Skeletal muscle tissue (tissue), 4 donors: Measurements from ENCODE around the gene C1QTNF5. TPM values are rescaled to one million over a fixed set of nuclear protein-coding genes. Genes with fewer than 3 reads are reported as not detected.

Experiments
- H3K27ac ChIP-seq: one replicate; pipeline ENCODE4 v1.7.0; 2013; ENCODE audit warnings: mild to moderate bottlenecking, low read depth, low read length, inconsistent platforms
- H3K27me3 ChIP-seq, 3 donors: one replicate each; pipeline ENCODE4 v1.7.0; 2013; ENCODE audit warnings: low read length in 3 of 3; ENCODE audit not compliant: control insufficient read depth in 3 of 3, insufficient read depth in 3 of 3
- H3K36me3 ChIP-seq, 3 donors: one replicate each; pipeline ENCODE4 v1.7.0; 2013; ENCODE audit warnings: low read length in 3 of 3; ENCODE audit not compliant: control insufficient read depth in 3 of 3, insufficient read depth in 3 of 3
- H3K4me1 ChIP-seq, 3 donors: one replicate each; pipeline ENCODE4 v1.7.0; 2013; ENCODE audit warnings: low read length in 3 of 3, mild to moderate bottlenecking in 3 of 3; ENCODE audit not compliant: control insufficient read depth in 3 of 3, insufficient read depth in 3 of 3
- H3K4me3 ChIP-seq, 3 donors: one replicate each; pipeline ENCODE4 v1.7.0; 2013; ENCODE audit warnings: low read length in 3 of 3
- H3K9ac ChIP-seq, 3 donors: one replicate each; pipeline ENCODE4 v1.7.0; 2013; ENCODE audit warnings: low read length in 3 of 3, mild to moderate bottlenecking in 3 of 3, moderate library complexity in 2 of 3, low read depth in 1 of 3
- H3K9me3 ChIP-seq, 3 donors: one replicate each; pipeline ENCODE4 v1.7.0; 2013; ENCODE audit warnings: low read length in 3 of 3; ENCODE audit not compliant: control insufficient read depth in 3 of 3
- total RNA-seq: library from RNA; depleted of rRNA; stranded (reverse); fragments of >200 nt; gene quantifications from one replicate; pipeline ENCODE4 v1.2.3, GENCODE V29; 2014
- donor health status: Osteomylitis.

C1QTNF5 gene
- total RNA-seq, 1 donor from 2014 or later: 17.2 TPM

GRCh38 chr11:119319700-119320239 lies 20.9 kb downstream of the C1QTNF5 start:
- Histone ChIP-seq H3K36me3 (no peaks in the 10 kb centered on the region), H3K9ac (peak overlapping the region in 2 of 3 donors; percentile 17 to 79), H3K27me3 (peaks cover 0 to 9% (median 8%) of the 10 kb centered on the region in 3 donors), H3K9me3 (no peaks in the 10 kb centered on the region), H3K27ac (peak overlapping the region; percentile 84), H3K4me1 (peaks cover 47 to 65% (median 59%) of the 10 kb centered on the region in 3 donors), H3K4me3 (no peak overlapping the region)

- peak overlapping the region in 1 of 3 donors; percentile 45 for H3K4me3 ChIP-seq
- H3K27ac ChIP-seq: peak overlapping the region; percentile 84
- H3K27me3 ChIP-seq: peaks cover 0 to 9% (median 8%) of the 10 kb centered on the region in 3 donors
- peak overlapping the region; percentile 17 to 79 (median 27) for H3K9ac ChIP-seq
- H3K9me3 ChIP-seq: no peaks in the 10 kb centered on the region
- H3K36me3 ChIP-seq: peaks cover 0 to 4% (median 2%) of the 10 kb centered on the region in 3 donors
- peaks cover 47 to 65% (median 59%) of the 10 kb centered on the region in 3 donors for H3K4me1 ChIP-seq
These were observed 21.5 kb downstream of the C1QTNF5 start for GRCh38 chr11:119319136-119319699.

GRCh38 chr11:119318240-119319135 lies 22.2 kb downstream of the C1QTNF5 start:
- Histone ChIP-seq H3K9me3 (no peaks in the 10 kb centered on the region), H3K27me3 (peaks cover 0 to 9% (median 8%) of the 10 kb centered on the region in 3 donors), H3K4me1 (peaks cover 47 to 65% (median 59%) of the 10 kb centered on the region in 3 donors), H3K4me3 (peak overlapping the region in 1 of 3 donors; percentile 45), H3K36me3 (peaks cover 0 to 4% (median 2%) of the 10 kb centered on the region in 3 donors), H3K9ac (peak overlapping the region in 2 of 3 donors; percentile 17 to 79), H3K27ac (peak overlapping the region; percentile 84)

GRCh38 chr11:119317592-119318239 lies 23.0 kb downstream of the C1QTNF5 start:
- peak overlapping the region; percentile 84 for H3K27ac ChIP-seq
- peaks cover 47 to 62% (median 61%) of the 10 kb centered on the region in 3 donors for H3K4me1 ChIP-seq
- no peaks in the 10 kb centered on the region for H3K9me3 ChIP-seq
- peak overlapping the region; percentile 30 to 63 (median 59) for H3K4me3 ChIP-seq
- H3K27me3 ChIP-seq: peaks cover 0 to 9% (median 8%) of the 10 kb centered on the region in 3 donors
- H3K36me3 ChIP-seq: peaks cover 0 to 6% (median 4%) of the 10 kb centered on the region in 3 donors
- H3K9ac ChIP-seq: peak overlapping the region; percentile 19 to 79 (median 74)

GRCh38 chr11:119316729-119317591 lies 23.7 kb downstream of the C1QTNF5 start, which contains the start of gene MCAM:
Gene MCAM, minus strand, starts transcription at chr11:119317130. Its CDS starts 29 bp downstream, at chr11:119317101.
- Histone ChIP-seq H3K36me3 (peaks cover 0 to 9% (median 7%) of the 10 kb centered on the region in 3 donors), H3K9ac (peak within 1 kb of the TSS; percentile 69 to 81 (median 74)), H3K4me1 (peaks cover 47 to 66% (median 59%) of the 10 kb centered on the region in 3 donors), H3K4me3 (peak within 1 kb of the TSS; percentile 70 to 77 (median 70)), H3K27me3 (peaks cover 0 to 9% (median 8%) of the 10 kb centered on the region in 3 donors), H3K27ac (peak within 1 kb of the TSS; percentile 84), H3K9me3 (no peaks in the 10 kb centered on the region)

- Histone ChIP-seq H3K36me3 (peaks cover 2 to 12% (median 12%) of the 10 kb centered on the region in 3 donors), H3K9me3 (no peaks in the 10 kb centered on the region), H3K27me3 (peaks cover 0 to 9% (median 8%) of the 10 kb centered on the region in 3 donors), H3K27ac (peak overlapping the region; percentile 78), H3K4me3 (peak overlapping the region; percentile 70 to 77 (median 70)), H3K4me1 (peaks cover 45 to 59% (median 52%) of the 10 kb centered on the region in 3 donors), H3K9ac (peak overlapping the region; percentile 69 to 81 (median 74))
These were observed 24.5 kb downstream of the C1QTNF5 start for GRCh38 chr11:119316016-119316728.

- H3K27ac ChIP-seq: peak overlapping the region; percentile 78
- peak overlapping the region; percentile 70 to 77 (median 70) for H3K4me3 ChIP-seq
- H3K4me1 ChIP-seq: peaks cover 41 to 53% (median 53%) of the 10 kb centered on the region in 3 donors
- peak overlapping the region; percentile 69 to 81 (median 74) for H3K9ac ChIP-seq
- H3K9me3 ChIP-seq: no peaks in the 10 kb centered on the region
- peaks cover 0 to 9% (median 4%) of the 10 kb centered on the region in 3 donors for H3K27me3 ChIP-seq
- peaks cover 7 to 17% (median 16%) of the 10 kb centered on the region in 3 donors for H3K36me3 ChIP-seq
These were observed 25.3 kb downstream of the C1QTNF5 start for GRCh38 chr11:119315131-119316015.

DNA sequence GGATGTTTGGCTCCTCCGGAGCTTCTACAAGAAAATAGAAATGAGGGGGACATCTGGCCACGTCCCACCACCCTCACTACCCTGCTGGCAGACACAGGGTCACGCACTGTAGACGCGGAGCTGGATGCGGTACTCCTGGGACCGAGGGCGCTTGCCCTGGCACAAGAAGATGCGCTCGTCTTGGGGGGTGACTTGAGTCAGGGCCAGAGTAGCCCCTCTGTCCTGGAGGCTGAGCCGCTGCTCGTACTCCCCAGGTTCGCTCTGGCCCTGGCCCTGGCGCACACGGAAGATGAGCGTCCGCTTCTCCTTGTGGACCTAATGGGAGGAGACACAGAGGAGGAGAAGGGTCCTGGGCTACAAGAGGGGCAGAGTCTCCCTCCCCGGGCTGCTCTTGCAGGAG lies 26.0 kb downstream of the C1QTNF5 start:
- H3K36me3 ChIP-seq: peaks cover 7 to 22% (median 16%) of the 10 kb centered on the region in 3 donors
- peak overlapping the region in 2 of 3 donors; percentile 74 to 81 for H3K9ac ChIP-seq
- H3K4me1 ChIP-seq: peaks cover 41 to 52% (median 51%) of the 10 kb centered on the region in 3 donors
- peak overlapping the region; percentile 44 for H3K27ac ChIP-seq
- no peaks in the 10 kb centered on the region for H3K9me3 ChIP-seq
- peak overlapping the region in 2 of 3 donors; percentile 70 to 77 for H3K4me3 ChIP-seq
- H3K27me3 ChIP-seq: peaks cover 0 to 9% (median 3%) of the 10 kb centered on the region in 3 donors
